GM10847 (cell line): ENCODE results near the gene TMEM185B.

Source experiments
- POLR2A ChIP-seq: IDR thresholded peaks from 2 replicates; pipeline ENCODE4 v1.6.1; 2011; ENCODE audit not compliant: insufficient read length; ENCODE audit errors: extremely low read depth

The TMEM185B gene

GRCh38 chr2:120227111-120227991 lies 4.2 kb upstream of the TMEM185B start:
- TF ChIP-seq POLR2A: no peak

GRCh38 chr2:120226316-120226715 lies 3.1 kb upstream of the TMEM185B start:
- TF ChIP-seq POLR2A: no peak

GRCh38 chr2:120225549-120226065 lies 2.4 kb upstream of the TMEM185B start:
- TF ChIP-seq POLR2A: no peak

GRCh38 chr2:120224735-120225548 lies 1.7 kb upstream of the TMEM185B start:
- no peak for TF ChIP-seq POLR2A

GRCh38 chr2:120224256-120224655 lies 1.1 kb upstream of the TMEM185B start:
- no peak for TF ChIP-seq POLR2A

- TF ChIP-seq POLR2A: no peak
Measured at GRCh38 chr2:120222186-120223033, 790 bp downstream of the TMEM185B start.

GRCh38 chr2:120221616-120222015 lies 1.6 kb downstream of the TMEM185B start:
- no peak for TF ChIP-seq POLR2A

- TF ChIP-seq POLR2A: no peak
Measured at GRCh38 chr2:120220756-120221155, 2.4 kb downstream of the TMEM185B start.

GRCh38 chr2:120219766-120220165 lies 3.4 kb downstream of the TMEM185B start:
- no peak for TF ChIP-seq POLR2A

- no peak for TF ChIP-seq POLR2A
Measured at GRCh38 chr2:120219291-120219690, 3.9 kb downstream of the TMEM185B start.

- no peak for TF ChIP-seq POLR2A
Measured at GRCh38 chr2:120218181-120218580, 5.0 kb downstream of the TMEM185B start.

- TF ChIP-seq POLR2A: no peak
Measured at GRCh38 chr2:120210270-120210693, 12.9 kb downstream of the TMEM185B start.

GRCh38 chr2:120209427-120210269 lies 13.6 kb downstream of the TMEM185B start:
- TF ChIP-seq POLR2A: no peak
